HEK293 (cell line): ENCODE measurements around the gene PPFIA3.
A peak's percentile ranks its signal among the peaks of the same experiment; 100 is the strongest.
"Not testable (repeated sequence)": the region's sequence is repeated elsewhere in the genome, so short reads cannot be mapped to it uniquely, and the experiment has no call there.

Experiments
- CTCF ChIA-PET: fragments of 350-600 bp; formaldehyde crosslinking; extraction: SDS; loops from one replicate; lab custom pipeline; 2021; ENCODE audit warnings: antibody characterized with exemption; lab: Yijun Ruan, JAX
- POLR2A ChIA-PET: fragments of 300-600 bp; formaldehyde crosslinking; extraction: SDS; loops from one replicate; lab custom pipeline; 2020; ENCODE audit warnings: antibody characterized with exemption, inconsistent platforms; lab: Yijun Ruan, JAX
- H3K27ac ChIP-seq: fragments of 200-500 bp; sonication (Bioruptor generic); 2 replicates; pipeline ENCODE4 v1.5.1; 2014; ENCODE audit warnings: low read depth, low read length, control low read depth, inconsistent platforms; ENCODE audit errors: extremely low read depth
- H3K36me3 ChIP-seq, 2 experiments: fragments of 200-500 bp in 1 of 2; sonication (Bioruptor generic) in 1 of 2; 1 replicate in 1 of 2; 2 replicates in 1 of 2; pipeline ENCODE4 v1.5.1; 2014 to 2017; ENCODE audit warnings: inconsistent platforms in 2 of 2, low read length in 2 of 2; ENCODE audit not compliant: control insufficient read depth in 2 of 2, insufficient read depth in 1 of 2
- H3K4me1 ChIP-seq: fragments of 200-500 bp; sonication (Bioruptor generic); 2 replicates; pipeline ENCODE4 v1.5.1; 2014; ENCODE audit warnings: mild to moderate bottlenecking, low read length, inconsistent platforms; ENCODE audit not compliant: control insufficient read depth, insufficient read depth
- H3K4me3 ChIP-seq: 2 replicates; pipeline ENCODE4 v1.5.1; 2011; ENCODE audit warnings: low read depth, mild to moderate bottlenecking, control low read depth, low read length, moderate library complexity
- H3K9me3 ChIP-seq: fragments of 200-500 bp; sonication (Bioruptor generic); 2 replicates; pipeline ENCODE4 v1.5.1; 2014; ENCODE audit warnings: low read depth, low read length, inconsistent platforms; ENCODE audit not compliant: control insufficient read depth, insufficient read depth
- CTCF ChIP-seq: fragments of 450-650 bp; formaldehyde crosslinking; IDR thresholded peaks from 2 replicates; pipeline ENCODE4 v1.5.1; 2016; ENCODE audit warnings: missing biosample characterization, missing genetic modification characterization
- INSM2 ChIP-seq: fragments of 450-650 bp; formaldehyde crosslinking; IDR thresholded peaks from 2 replicates; pipeline ENCODE4 v1.5.1; 2016; ENCODE audit warnings: missing biosample characterization, missing genetic modification characterization
- KLF1 ChIP-seq: fragments of 450-650 bp; formaldehyde crosslinking; IDR thresholded peaks from 2 replicates; pipeline ENCODE4 v1.5.1; 2016; ENCODE audit warnings: missing biosample characterization, missing genetic modification characterization
- KLF16 ChIP-seq: fragments of 450-650 bp; formaldehyde crosslinking; IDR thresholded peaks from 2 replicates; pipeline ENCODE4 v1.5.1; 2017; ENCODE audit warnings: missing biosample characterization, missing genetic modification characterization
- PBX3 ChIP-seq: sonication (generic); formaldehyde crosslinking; IDR thresholded peaks from 2 replicates; pipeline ENCODE4 v1.8.1; 2022; ENCODE audit warnings: mild to moderate bottlenecking, moderate library complexity, missing genetic modification reagents
- SP2 ChIP-seq: fragments of 450-650 bp; formaldehyde crosslinking; IDR thresholded peaks from 2 replicates; pipeline ENCODE4 v1.5.1; 2016; ENCODE audit warnings: missing biosample characterization, missing genetic modification characterization
- YY1 ChIP-seq: fragments of 450-650 bp; formaldehyde crosslinking; IDR thresholded peaks from 2 replicates; pipeline ENCODE4 v1.5.1; 2018; ENCODE audit warnings: missing biosample characterization, missing genetic modification characterization
- ZNF114 ChIP-seq: fragments of 450-650 bp; formaldehyde crosslinking; IDR thresholded peaks from 2 replicates; pipeline ENCODE4 v1.5.0; 2017; ENCODE audit warnings: missing biosample characterization, missing genetic modification characterization
- ZNF121 ChIP-seq: fragments of 450-650 bp; formaldehyde crosslinking; IDR thresholded peaks from 2 replicates; pipeline ENCODE4 v1.5.1; 2016; ENCODE audit warnings: missing biosample characterization, missing genetic modification characterization
- ZNF140 ChIP-seq: fragments of 450-650 bp; formaldehyde crosslinking; IDR thresholded peaks from 2 replicates; pipeline ENCODE4 v1.5.1; 2016; ENCODE audit warnings: missing biosample characterization, missing genetic modification characterization
- ZNF239 ChIP-seq: fragments of 450-650 bp; formaldehyde crosslinking; IDR thresholded peaks from 2 replicates; pipeline ENCODE4 v1.5.1; 2016; ENCODE audit warnings: missing biosample characterization, missing genetic modification characterization
- ZNF416 ChIP-seq: fragments of 450-650 bp; formaldehyde crosslinking; IDR thresholded peaks from 2 replicates; pipeline ENCODE4 v1.5.1; 2016; ENCODE audit warnings: missing biosample characterization, missing genetic modification characterization
- ZNF426 ChIP-seq: fragments of 450-650 bp; formaldehyde crosslinking; IDR thresholded peaks from 2 replicates; pipeline ENCODE4 v1.5.1; 2017; ENCODE audit warnings: missing biosample characterization, missing genetic modification characterization, mild to moderate bottlenecking, inconsistent platforms, moderate library complexity
- ZNF548 ChIP-seq: fragments of 450-650 bp; formaldehyde crosslinking; IDR thresholded peaks from 2 replicates; pipeline ENCODE4 v1.5.1; 2016; ENCODE audit warnings: missing biosample characterization, missing genetic modification characterization
- ZNF658 ChIP-seq: fragments of 450-650 bp; formaldehyde crosslinking; IDR thresholded peaks from 2 replicates; pipeline ENCODE4; 2016; ENCODE audit warnings: missing biosample characterization, missing genetic modification characterization
- ZNF837 ChIP-seq: fragments of 450-650 bp; formaldehyde crosslinking; IDR thresholded peaks from 2 replicates; pipeline ENCODE4 v1.5.1; 2016; ENCODE audit warnings: missing biosample characterization, missing genetic modification characterization
- TF ChIP-seq, protein P1 (sequence below): fragments of 450-650 bp; formaldehyde crosslinking; IDR thresholded peaks from 2 replicates; pipeline ENCODE4 v1.5.1; 2016; ENCODE audit warnings: missing biosample characterization, missing genetic modification characterization
- TF ChIP-seq, protein P2 (sequence below): fragments of 450-650 bp; formaldehyde crosslinking; IDR thresholded peaks from 2 replicates; pipeline ENCODE4 v1.5.1; 2016; ENCODE audit warnings: missing biosample characterization, missing genetic modification characterization
- TF ChIP-seq, protein P3 (sequence below): fragments of 450-650 bp; formaldehyde crosslinking; IDR thresholded peaks from 2 replicates; pipeline ENCODE4 v1.5.1; 2016; ENCODE audit warnings: missing biosample characterization, missing genetic modification characterization

Gene PPFIA3

GRCh38 chr19:49123285-49123684 is 3.9 kb downstream of the PPFIA3 start:
- H3K36me3 ChIP-seq, result not testable (repeated sequence)
- TF ChIP-seq ZNF121 (tag by site-specific recombination), result peak; percentile 71
- TF ChIP-seq, all 188 proteins: peak for 1; not testable (repeated sequence) for 187
- CTCF ChIA-PET, result interaction anchor here (0.6 kb wide), 1 partner anchor 74 kb away, joined by 4 read pairs; no protein-coding TSS in a partner anchor
- H3K9me3 ChIP-seq, POLR2A ChIA-PET, H3K4me1 ChIP-seq, H3K27ac ChIP-seq, H3K4me3 ChIP-seq: not testable (repeated sequence)

GRCh38 chr19:49125025-49125731 is 5.8 kb downstream of the PPFIA3 start:
- Histone ChIP-seq H3K4me3 (no peak overlapping the region), H3K4me1 (peaks cover 7% of the 10 kb centered on the region)

GRCh38 chr19:49126575-49126974 is 7.2 kb downstream of the PPFIA3 start:
- ChIA-PET CTCF (interaction anchor here (0.6 to 2.1 kb wide), 2 partner anchors 12 to 21 kb away, joined by 3 to 12 read pairs; partner anchors contain the start of gene LIN7B), POLR2A (interaction anchor here (0.8 kb wide), 1 partner anchor 74 kb away, joined by 3 read pairs; no protein-coding TSS in a partner anchor)
- TF ChIP-seq, protein P1, sequence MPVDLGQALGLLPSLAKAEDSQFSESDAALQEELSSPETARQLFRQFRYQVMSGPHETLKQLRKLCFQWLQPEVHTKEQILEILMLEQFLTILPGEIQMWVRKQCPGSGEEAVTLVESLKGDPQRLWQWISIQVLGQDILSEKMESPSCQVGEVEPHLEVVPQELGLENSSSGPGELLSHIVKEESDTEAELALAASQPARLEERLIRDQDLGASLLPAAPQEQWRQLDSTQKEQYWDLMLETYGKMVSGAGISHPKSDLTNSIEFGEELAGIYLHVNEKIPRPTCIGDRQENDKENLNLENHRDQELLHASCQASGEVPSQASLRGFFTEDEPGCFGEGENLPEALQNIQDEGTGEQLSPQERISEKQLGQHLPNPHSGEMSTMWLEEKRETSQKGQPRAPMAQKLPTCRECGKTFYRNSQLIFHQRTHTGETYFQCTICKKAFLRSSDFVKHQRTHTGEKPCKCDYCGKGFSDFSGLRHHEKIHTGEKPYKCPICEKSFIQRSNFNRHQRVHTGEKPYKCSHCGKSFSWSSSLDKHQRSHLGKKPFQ, result no peak
- TF ChIP-seq ZNF426 (tag by site-specific recombination) (no peak), INSM2 (tag by site-specific recombination) (no peak), KLF16 (no peak), ZNF239 (tag by site-specific recombination) (no peak)
- TF ChIP-seq, protein P2, sequence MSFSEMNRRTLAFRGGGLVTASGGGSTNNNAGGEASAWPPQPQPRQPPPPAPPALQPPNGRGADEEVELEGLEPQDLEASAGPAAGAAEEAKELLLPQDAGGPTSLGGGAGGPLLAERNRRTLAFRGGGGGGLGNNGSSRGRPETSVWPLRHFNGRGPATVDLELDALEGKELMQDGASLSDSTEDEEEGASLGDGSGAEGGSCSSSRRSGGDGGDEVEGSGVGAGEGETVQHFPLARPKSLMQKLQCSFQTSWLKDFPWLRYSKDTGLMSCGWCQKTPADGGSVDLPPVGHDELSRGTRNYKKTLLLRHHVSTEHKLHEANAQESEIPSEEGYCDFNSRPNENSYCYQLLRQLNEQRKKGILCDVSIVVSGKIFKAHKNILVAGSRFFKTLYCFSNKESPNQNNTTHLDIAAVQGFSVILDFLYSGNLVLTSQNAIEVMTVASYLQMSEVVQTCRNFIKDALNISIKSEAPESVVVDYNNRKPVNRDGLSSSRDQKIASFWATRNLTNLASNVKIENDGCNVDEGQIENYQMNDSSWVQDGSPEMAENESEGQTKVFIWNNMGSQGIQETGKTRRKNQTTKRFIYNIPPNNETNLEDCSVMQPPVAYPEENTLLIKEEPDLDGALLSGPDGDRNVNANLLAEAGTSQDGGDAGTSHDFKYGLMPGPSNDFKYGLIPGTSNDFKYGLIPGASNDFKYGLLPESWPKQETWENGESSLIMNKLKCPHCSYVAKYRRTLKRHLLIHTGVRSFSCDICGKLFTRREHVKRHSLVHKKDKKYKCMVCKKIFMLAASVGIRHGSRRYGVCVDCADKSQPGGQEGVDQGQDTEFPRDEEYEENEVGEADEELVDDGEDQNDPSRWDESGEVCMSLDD (tag by site-specific recombination), result no peak

More at GRCh38 chr19:49125025-49125731, 5.8 kb downstream of the PPFIA3 start:
- H3K27ac ChIP-seq, result no peak overlapping the region
- no peaks in the 10 kb centered on the region for H3K9me3 ChIP-seq
- ChIA-PET CTCF (interaction anchor here (0.7 to 0.9 kb wide), 2 partner anchors 20 to 74 kb away, joined by 3 to 4 read pairs; no protein-coding TSS in a partner anchor), POLR2A (interaction anchor here (0.7 to 1.6 kb wide), 2 partner anchors 10 to 808 kb away, joined by 3 to 6 read pairs; no protein-coding TSS in a partner anchor)
- peak; percentile 16; the same call in 1 of the 2 replicates for TF ChIP-seq SP2 (tag by site-specific recombination)
- no peak for TF ChIP-seq ZNF658 (tag by site-specific recombination)
- peak; percentile 75 for TF ChIP-seq KLF1 (tag by site-specific recombination)
- TF ChIP-seq ZNF140 (tag by site-specific recombination), result no peak
- TF ChIP-seq, protein P3, sequence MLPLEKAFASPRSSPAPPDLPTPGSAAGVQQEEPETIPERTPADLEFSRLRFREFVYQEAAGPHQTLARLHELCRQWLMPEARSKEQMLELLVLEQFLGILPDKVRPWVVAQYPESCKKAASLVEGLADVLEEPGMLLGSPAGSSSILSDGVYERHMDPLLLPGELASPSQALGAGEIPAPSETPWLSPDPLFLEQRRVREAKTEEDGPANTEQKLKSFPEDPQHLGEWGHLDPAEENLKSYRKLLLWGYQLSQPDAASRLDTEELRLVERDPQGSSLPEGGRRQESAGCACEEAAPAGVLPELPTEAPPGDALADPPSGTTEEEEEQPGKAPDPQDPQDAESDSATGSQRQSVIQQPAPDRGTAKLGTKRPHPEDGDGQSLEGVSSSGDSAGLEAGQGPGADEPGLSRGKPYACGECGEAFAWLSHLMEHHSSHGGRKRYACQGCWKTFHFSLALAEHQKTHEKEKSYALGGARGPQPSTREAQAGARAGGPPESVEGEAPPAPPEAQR (tag by site-specific recombination), result no peak
- no peak for TF ChIP-seq CTCF
- no peak for TF ChIP-seq ZNF548
- no peak for TF ChIP-seq PBX3 (CRISPR knock-in tag)
- TF ChIP-seq YY1 (tag by site-specific recombination), result no peak
- TF ChIP-seq ZNF426 (tag by site-specific recombination), result no peak
- no peak for TF ChIP-seq ZNF837 (tag by site-specific recombination)
- TF ChIP-seq ZNF416, result no peak
- TF ChIP-seq ZNF114, result no peak
- peaks cover 0 to 5% of the 10 kb centered on the region in 2 experiments; a peak in 1 of 3 replicates for H3K36me3 ChIP-seq

More at GRCh38 chr19:49126575-49126974, 7.2 kb downstream of the PPFIA3 start:
- Histone ChIP-seq H3K27ac (no peak overlapping the region), H3K4me1 (peaks cover 7% of the 10 kb centered on the region), H3K9me3 (no peaks in the 10 kb centered on the region), H3K4me3 (no peak overlapping the region), H3K36me3 (peaks cover 0 to 10% of the 10 kb centered on the region in 2 experiments; a peak in 2 of 3 replicates)
